Measurements from ENCODE around the gene LSM3.
A peak's percentile ranks its signal among the peaks of the same experiment; 100 is the strongest.

The LSM3 gene

GRCh38 chr3:14178247-14179113 lies at the start of gene LSM3, which contains the start of gene XPC:
TSS of gene LSM3 (plus strand) at chr3:14178817. CDS start at chr3:14178861, 44 bp downstream.
TSS of gene XPC (minus strand) at chr3:14178601. CDS start at chr3:14178568, 33 bp downstream.
- peak; percentile 97 for DNase-seq (ENCODE audit: low read depth)

GRCh38 chr3:14129296-14129695 lies 49.3 kb upstream of the LSM3 start:
- no peak for DNase-seq (ENCODE audit: low read depth)

GRCh38 chr3:14130230-14130629 lies 48.4 kb upstream of the LSM3 start:
- no peak for DNase-seq (ENCODE audit: low read depth)

- no peak for DNase-seq (ENCODE audit: low read depth)
Observed at GRCh38 chr3:14130707-14131106, 47.9 kb upstream of the LSM3 start.

GRCh38 chr3:14131134-14131533 lies 47.5 kb upstream of the LSM3 start:
- DNase-seq (ENCODE audit: low read depth), result no peak

- no peak for DNase-seq (ENCODE audit: low read depth)
Observed at GRCh38 chr3:14132120-14132519, 46.5 kb upstream of the LSM3 start.

- no peak for DNase-seq (ENCODE audit: low read depth)
Observed at GRCh38 chr3:14132689-14133088, 45.9 kb upstream of the LSM3 start.

- no peak for DNase-seq (ENCODE audit: low read depth)
Observed at GRCh38 chr3:14133188-14133800, 45.3 kb upstream of the LSM3 start.

- DNase-seq (ENCODE audit: low read depth), result no peak
Observed at GRCh38 chr3:14133876-14134275, 44.7 kb upstream of the LSM3 start.

GRCh38 chr3:14134291-14134690 lies 44.3 kb upstream of the LSM3 start:
- DNase-seq (ENCODE audit: low read depth), result no peak

GRCh38 chr3:14135581-14135980 lies 43.0 kb upstream of the LSM3 start:
- no peak for DNase-seq (ENCODE audit: low read depth)

GRCh38 chr3:14137004-14137403 lies 41.6 kb upstream of the LSM3 start:
- no peak for DNase-seq (ENCODE audit: low read depth)

- no peak for DNase-seq (ENCODE audit: low read depth)
Observed at GRCh38 chr3:14137445-14137844, 41.2 kb upstream of the LSM3 start.

GRCh38 chr3:14138109-14138877 lies 40.3 kb upstream of the LSM3 start:
- DNase-seq (ENCODE audit: low read depth), result no peak

- DNase-seq (ENCODE audit: low read depth), result no peak
Observed at GRCh38 chr3:14138878-14139655, 39.5 kb upstream of the LSM3 start.

- DNase-seq (ENCODE audit: low read depth), result no peak
Observed at GRCh38 chr3:14139771-14140170, 38.8 kb upstream of the LSM3 start.

GRCh38 chr3:14140668-14141067 lies 37.9 kb upstream of the LSM3 start:
- DNase-seq (ENCODE audit: low read depth), result no peak

GRCh38 chr3:14141144-14141543 lies 37.5 kb upstream of the LSM3 start:
- no peak for DNase-seq (ENCODE audit: low read depth)

- DNase-seq (ENCODE audit: low read depth), result no peak
Observed at GRCh38 chr3:14141602-14142341, 36.8 kb upstream of the LSM3 start.

- no peak for DNase-seq (ENCODE audit: low read depth)
Observed at GRCh38 chr3:14142567-14143270, 35.9 kb upstream of the LSM3 start.
